Measurements from ENCODE around the gene ARAF. TPM values are rescaled to one million over a fixed set of nuclear protein-coding genes. Genes with fewer than 3 reads are reported as not detected.

The ARAF gene
- total RNA-seq, 1 experiment from 2014 or later = 20.3 TPM

GRCh38 chrX:47564438-47565085 is 3.6 kb downstream of the ARAF start:
- no peak for DNase-seq (ENCODE audit: low read depth)

GRCh38 chrX:47566841-47567240 is 5.8 kb downstream of the ARAF start:
- DNase-seq (ENCODE audit: low read depth) = no peak

- no peak for DNase-seq (ENCODE audit: low read depth)
Measured at GRCh38 chrX:47568656-47569295, 7.8 kb downstream of the ARAF start.

- no peak for DNase-seq (ENCODE audit: low read depth)
Measured at GRCh38 chrX:47570794-47571193, 9.8 kb downstream of the ARAF start.

- no peak for DNase-seq (ENCODE audit: low read depth)
Measured at GRCh38 chrX:47571215-47571614, 10.2 kb downstream of the ARAF start.

GRCh38 chrX:47571896-47572295 is 10.9 kb downstream of the ARAF start:
- no peak for DNase-seq (ENCODE audit: low read depth)

GRCh38 chrX:47572773-47573340 is 11.9 kb downstream of the ARAF start:
- DNase-seq (ENCODE audit: low read depth) = no peak

- DNase-seq (ENCODE audit: low read depth) = no peak
Measured at GRCh38 chrX:47573341-47574075, 12.5 kb downstream of the ARAF start.

- DNase-seq (ENCODE audit: low read depth) = no peak
Measured at GRCh38 chrX:47574076-47574546, 13.1 kb downstream of the ARAF start.

- no peak for DNase-seq (ENCODE audit: low read depth)
Measured at GRCh38 chrX:47574547-47575301, 13.7 kb downstream of the ARAF start.

GRCh38 chrX:47576021-47576898 is 15.3 kb downstream of the ARAF start:
- no peak for DNase-seq (ENCODE audit: low read depth)

- DNase-seq (ENCODE audit: low read depth) = no peak
Measured at GRCh38 chrX:47577424-47577823, 16.4 kb downstream of the ARAF start.

GRCh38 chrX:47577901-47578300 is 16.9 kb downstream of the ARAF start:
- no peak for DNase-seq (ENCODE audit: low read depth)

GRCh38 chrX:47578692-47579091 is 17.7 kb downstream of the ARAF start:
- DNase-seq (ENCODE audit: low read depth) = no peak

GRCh38 chrX:47579537-47579936 is 18.5 kb downstream of the ARAF start:
- DNase-seq (ENCODE audit: low read depth) = peak; percentile 66

- peak; percentile 94 for DNase-seq (ENCODE audit: low read depth)
Measured at GRCh38 chrX:47581731-47582647, 21.0 kb downstream of the ARAF start, which contains the start of gene TIMP1. TSS of gene TIMP1 (plus strand) at chrX:47582436. CDS start at chrX:47583416, 980 bp downstream.

GRCh38 chrX:47583240-47583861 is 22.3 kb downstream of the ARAF start:
- no peak for DNase-seq (ENCODE audit: low read depth)

- DNase-seq (ENCODE audit: low read depth) = no peak
Measured at GRCh38 chrX:47584714-47585113, 23.7 kb downstream of the ARAF start.

- no peak for DNase-seq (ENCODE audit: low read depth)
Measured at GRCh38 chrX:47585273-47585672, 24.3 kb downstream of the ARAF start.

All from Daoy (cell line).